Astrocyte (in vitro differentiated cells and primary cell): ENCODE measurements around the gene DERA.

ENCODE experiments used
- CTCF ChIP-seq: IDR thresholded peaks from 2 replicates; pipeline ENCODE4 v1.5.1; 2011; ENCODE audit warnings: low read depth, mild to moderate bottlenecking, inconsistent platforms, low read length, moderate library complexity; ENCODE audit not compliant: insufficient read depth
- EZH2 ChIP-seq: IDR thresholded peaks from 2 replicates; pipeline ENCODE4 v1.6.1; 2012; ENCODE audit warnings: mild to moderate bottlenecking, low read length, inconsistent platforms; ENCODE audit not compliant: insufficient read depth

GRCh38 chr12:16037533-16037932, 126.4 kb downstream of the DERA start:
- TF ChIP-seq CTCF (no peak), EZH2 (no peak)
